ENCODE measurements around the gene ART1.
"Not testable (repeated sequence)": the region's sequence is repeated elsewhere in the genome, so short reads cannot be mapped to it uniquely, and the experiment has no call there.

Gene ART1, protein sequence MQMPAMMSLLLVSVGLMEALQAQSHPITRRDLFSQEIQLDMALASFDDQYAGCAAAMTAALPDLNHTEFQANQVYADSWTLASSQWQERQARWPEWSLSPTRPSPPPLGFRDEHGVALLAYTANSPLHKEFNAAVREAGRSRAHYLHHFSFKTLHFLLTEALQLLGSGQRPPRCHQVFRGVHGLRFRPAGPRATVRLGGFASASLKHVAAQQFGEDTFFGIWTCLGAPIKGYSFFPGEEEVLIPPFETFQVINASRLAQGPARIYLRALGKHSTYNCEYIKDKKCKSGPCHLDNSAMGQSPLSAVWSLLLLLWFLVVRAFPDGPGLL

DNA sequence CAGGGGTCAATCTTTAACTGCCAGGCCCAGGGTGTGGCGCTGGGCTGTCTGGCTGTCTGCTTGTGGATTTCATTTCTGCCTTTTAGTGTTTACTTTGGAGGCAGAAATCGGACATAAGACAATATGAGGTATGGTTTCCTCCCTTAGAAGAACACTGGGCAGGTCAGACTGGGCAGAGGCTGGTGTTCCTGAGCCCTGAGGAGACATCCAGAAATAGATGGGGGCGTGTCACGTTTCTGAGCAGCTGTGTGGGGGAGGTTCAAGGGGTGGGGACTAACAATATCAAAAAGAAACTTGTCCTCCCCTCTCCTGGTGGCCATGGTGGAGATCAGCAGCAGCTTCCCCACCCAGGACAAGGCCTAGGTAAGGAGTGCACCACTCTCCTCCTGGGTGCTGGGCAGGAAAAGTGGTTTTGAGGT, at the start of gene ART1:
ART1 (plus strand) TSS at position 312 of the 419 bp plus-strand sequence. CDS start 14,086 bp downstream, outside the sequence.
- no peak for DNase-seq

DNA sequence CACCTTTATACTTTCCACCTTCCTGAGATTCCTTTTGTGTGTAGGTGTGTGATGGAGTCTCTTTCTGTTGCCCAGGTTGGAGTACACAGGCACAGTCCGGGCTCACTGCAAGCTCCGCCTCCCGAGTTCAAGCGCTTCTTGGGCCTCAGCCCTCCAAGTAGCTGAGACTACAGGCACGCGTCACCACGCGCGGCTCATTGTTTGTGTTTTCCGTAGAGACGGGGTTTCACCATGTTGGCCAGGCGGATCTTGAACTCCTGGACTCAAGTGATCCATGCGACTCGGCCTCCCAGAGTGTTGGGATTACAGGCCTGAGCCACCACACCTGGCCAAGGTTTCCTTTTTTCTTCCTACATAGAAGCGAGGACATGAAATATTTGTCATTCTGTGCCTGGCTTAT, 47.2 kb upstream of the ART1 start:
- DNase-seq = not testable (repeated sequence)

DNA sequence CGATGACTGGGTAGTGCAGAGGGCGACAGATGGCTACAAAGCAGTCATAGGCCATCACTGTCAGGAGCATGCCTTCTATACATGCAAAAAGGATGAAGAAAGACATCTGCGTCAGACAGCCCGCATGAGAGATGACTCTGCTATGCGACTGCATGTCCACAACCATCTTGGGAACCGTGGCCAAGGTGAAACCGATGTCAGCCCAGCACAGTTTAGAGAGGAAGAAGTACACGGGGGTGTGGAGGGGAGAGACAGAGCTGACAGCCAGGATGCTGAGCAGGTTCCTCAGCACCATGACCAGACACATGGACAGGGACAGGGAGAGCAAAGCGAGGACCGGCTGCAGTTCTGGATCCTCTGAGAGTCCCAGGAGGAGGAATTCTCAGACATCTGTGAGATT, 44.7 kb upstream of the ART1 start:
- DNase-seq = not testable (repeated sequence)

DNA sequence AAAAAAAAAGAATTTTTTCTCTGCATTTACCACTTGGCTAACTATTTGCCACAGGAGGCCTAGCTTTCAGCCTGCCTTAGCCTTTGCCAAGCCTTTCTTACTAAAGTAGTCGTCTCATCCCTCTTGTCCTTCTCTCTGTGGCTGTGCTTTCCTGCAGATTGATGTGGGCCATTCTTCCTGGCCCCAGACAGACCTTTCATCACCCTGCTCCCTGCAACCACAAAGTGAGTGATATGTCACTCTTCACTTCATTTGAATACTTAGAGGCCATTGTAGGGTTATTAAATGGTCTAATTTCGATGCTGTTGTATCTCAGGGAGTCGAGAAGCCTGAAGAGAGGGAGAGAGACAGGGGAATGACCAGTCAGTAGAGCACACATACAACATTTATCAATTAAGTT, 40.8 kb upstream of the ART1 start:
- no peak for DNase-seq

DNA sequence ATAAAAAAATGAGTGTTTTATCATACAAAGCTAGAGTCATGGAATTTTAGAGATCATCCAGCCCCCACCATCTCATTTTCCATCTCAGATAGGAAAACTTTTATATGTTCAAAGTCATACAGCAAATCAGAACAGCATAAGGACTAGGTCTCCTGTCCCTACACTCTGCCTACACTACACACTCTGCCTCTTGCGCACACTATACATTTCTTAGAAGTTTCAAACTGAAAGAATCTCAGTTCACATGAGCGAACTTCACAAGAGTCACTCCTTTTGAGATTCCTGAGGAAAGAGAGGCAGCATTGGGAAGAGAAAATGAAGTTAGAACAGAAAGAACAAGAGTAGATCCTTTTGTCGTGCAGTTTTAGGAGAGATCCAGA, 39.7 kb upstream of the ART1 start:
- no peak for DNase-seq

DNA sequence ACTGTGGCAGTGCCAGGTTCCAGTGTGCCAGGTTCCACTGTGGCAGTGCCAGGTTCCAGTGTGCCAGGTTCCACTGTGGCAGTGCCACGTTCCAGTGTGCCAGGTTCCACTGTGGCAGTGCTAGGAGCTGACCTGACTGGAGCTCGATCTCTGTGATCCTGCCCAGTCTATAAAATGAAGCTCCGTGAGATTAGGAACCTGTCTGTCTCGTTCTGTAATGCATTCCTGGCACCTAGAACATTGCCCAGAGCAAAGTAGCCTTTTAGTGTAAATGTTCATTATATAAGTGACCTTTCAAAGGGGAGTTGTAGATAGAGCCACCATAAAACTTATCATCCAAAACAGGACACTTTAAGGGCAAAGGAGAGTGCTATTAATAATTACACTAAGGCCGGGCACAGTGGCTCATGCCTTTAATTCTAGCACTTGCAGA, 39.1 kb upstream of the ART1 start:
- no peak for DNase-seq

DNA sequence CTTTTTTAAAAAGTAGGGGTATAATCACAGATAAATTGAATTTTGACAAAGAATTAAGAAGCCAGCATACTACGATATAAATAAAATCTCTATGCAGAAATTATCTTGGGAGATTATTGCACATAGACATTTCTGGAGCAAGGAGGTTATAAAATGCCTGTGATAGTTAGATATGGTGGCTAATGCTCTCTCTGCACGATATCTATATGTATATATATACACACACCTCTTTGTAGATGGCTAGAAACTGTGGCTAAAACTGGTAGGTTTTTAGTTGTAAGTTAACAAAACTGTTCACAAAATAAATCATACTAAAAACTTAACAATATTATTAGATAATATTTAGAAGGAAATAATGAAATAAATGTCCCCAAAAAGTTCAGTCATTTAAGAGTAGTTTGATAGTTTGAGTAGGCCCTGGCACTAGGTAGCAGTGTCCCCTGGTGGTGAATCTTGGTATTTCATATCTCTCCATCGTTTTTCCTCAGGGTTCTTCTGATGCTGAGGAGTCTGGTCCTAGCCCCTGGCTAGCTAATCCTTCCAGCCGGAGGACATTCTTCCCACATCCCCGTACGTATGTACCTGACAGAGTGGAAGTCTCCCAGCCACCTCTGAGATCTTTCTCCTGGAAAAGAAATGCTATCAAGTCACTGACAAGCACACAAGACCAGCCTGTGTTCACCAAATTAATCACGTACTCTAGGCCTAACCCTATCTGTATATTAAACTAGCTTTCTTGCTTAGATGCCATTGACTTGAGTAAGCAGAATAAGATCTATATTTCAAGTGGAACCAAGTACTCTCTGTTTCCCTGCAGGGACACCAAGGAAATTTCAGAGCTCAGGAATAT, 35.3 kb upstream of the ART1 start:
- DNase-seq = peak; percentile 55

DNA sequence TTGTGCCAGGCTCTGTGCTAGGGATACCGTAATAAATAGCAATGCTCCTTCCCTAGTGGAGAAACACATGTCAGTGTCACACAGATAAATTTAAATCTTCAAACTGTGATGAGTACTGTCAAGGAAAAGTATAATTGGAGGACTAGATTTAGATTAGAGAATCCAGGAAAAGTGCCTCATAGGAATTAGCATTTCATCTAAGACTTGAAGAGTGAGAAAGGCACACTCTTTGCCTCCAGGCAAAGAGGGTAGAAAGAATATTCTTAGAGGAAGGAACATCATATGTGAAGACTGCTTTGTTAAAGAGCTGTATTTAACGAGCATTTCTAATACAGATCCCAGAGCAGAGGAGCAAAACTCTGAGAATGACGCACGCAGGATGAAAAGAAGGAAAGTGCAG, 34.1 kb upstream of the ART1 start:
- DNase-seq = no peak

DNA sequence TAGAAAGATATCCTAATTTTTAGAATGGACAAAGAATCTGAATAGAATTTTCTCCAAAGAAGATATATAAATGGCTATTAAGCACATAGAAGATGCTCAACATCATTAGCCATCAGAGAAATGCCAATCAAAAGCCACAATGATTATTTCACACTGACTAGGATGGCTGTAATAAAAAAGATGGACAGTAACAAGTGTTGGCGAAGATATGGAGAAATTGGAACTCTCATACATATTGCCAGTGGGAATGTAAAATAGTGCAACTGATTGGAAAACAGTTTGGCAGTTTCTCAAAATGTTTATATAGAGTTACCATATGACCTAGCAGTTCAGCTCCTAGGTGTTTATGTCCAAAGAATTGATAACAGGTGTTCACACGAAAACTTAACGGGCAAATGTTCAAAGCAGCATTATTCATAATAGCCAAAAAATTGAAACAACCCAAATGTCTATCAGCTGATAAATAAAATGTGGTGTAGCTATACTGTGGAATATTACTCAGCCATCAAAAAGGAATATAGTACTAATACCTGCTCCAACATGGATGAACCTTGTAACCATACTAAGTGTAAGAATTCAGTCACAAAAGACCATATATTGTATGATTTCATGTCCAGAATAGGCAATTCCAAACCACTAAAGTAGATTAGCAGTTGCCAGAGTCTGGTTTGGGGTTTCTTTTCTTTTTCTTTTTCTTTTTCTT, 32.8 kb upstream of the ART1 start:
- DNase-seq = no peak

DNA sequence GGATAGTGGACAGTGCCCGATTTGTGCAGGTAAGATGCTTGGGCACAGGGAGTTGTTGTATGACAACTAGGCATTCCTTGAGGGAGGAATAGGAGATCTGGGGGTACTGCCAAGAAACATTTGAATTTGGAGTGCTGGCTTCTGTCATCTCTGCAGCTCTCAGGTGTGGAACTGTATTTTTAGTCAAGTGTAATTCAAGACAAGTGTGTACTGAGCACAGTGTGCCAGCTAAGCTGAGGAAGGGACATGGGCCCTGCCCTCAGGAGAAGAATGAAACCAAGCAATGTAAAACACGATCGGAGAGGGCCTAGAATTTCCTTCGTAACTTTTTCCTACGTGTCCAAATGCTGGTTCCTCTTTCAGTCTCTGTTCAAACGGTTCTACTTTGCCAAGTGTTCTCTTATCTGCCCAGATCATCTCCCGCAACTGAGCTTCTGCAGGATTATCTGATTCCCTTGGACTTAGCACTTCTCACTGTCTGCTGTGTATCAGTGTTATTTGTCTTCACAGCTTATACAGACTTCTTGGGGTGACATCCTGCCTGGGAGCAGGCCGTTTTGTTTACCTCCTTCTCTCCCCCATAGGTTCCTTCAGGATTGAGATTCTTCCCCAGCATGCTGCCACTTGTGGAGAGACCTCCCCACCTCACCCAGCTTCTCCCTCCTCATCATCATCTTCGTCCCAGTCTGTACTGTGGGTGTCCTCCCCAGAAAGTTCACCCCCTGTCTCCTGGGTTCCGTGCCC, 30.8 kb upstream of the ART1 start:
- no peak for DNase-seq

DNA sequence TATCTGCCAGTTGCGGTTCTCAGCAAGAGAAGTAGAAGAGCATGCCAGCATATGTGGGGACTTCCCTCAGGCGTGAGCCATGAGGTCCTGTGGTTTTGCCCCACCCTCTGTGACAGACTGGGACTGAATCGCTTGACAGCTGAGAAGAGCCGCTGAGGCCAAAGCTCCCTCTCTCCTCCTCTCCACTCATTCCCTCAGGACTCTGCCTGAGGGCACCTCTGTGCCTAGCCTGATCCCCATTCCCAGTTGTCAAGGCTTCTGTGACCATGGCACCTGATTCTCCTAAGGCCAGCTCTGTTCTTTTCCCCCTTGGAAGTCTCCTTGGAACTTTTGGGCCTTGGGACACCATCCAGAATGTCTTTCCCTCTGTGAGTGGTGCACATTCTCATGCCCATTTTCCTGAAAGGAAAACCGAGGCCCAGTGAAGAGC, 30.2 kb upstream of the ART1 start:
- DNase-seq = peak; percentile 51

DNA sequence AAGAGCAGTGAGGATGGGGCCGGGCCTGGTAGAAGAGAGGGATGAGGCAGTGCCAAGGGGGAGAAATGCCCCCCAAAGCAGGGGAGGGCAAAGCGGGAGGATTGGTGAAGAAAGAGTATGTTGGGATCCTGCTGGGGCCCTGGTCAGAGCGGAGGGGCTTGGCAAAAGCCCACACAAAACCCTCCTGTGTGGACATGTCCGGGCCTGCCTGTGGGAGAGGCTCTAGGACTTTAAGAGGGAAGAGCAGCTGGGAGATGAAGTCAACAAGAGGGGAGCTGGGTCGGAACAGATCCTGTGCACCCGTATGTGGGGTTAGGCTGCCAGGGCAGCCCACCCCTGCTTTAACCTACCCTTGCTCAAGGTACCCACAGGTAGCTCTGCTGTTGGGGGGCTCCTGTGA, 28.9 kb upstream of the ART1 start:
- DNase-seq = no peak

DNA sequence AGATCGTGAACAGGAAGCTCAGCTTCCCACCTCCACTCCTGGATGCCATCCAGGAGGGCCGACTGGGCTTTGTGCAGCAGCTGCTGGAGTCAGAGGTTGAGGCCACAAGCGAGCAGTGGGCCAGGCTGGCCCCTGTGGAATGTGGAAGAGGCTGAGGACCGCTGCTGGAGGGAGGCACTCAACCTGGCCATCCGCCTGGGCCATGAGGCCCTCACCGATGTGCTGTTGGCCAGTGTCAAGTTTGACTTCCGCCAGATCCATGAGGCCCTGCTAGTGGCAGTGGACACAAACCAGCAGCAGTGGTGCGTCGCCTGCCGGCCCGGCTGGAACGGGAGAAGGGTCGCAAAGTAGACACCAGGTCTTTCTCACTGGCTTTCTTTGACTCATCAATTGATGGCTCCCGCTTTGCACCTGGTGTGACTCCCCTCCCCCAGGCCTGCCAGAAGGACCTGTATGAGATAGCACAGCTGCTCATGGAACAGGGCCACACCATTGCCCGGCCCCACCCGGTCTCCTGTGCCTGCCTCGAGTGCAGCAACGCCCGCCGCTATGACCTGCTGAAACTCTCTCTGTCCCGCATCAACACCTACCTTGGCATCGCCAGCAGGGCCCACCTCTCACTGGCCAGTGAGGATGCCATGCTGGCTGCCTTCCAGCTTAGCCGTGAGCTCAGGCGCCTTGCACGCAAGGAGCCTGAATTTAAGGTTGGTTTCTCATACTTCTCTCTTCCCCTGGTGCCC, 28.0 kb upstream of the ART1 start:
- no peak for DNase-seq

DNA sequence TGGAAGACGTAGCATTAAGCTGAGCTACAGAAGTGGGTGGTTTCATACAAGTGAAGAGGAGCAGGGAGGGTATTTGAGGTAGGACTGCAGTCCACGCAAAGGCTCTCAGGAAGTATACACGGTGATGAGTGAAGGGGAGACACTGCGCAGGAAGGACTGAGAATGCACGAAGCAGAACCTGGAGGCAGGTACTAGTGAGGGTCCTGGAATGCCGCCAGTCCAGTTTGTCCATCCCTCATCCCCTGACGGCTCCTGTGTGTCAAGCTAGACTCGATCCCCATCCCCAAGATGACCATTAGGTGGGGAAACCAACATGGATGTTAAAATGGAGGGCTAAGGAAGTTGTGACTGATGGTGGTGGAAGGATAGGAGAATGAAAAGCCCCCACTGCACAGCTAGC, 26.9 kb upstream of the ART1 start:
- no peak for DNase-seq

DNA sequence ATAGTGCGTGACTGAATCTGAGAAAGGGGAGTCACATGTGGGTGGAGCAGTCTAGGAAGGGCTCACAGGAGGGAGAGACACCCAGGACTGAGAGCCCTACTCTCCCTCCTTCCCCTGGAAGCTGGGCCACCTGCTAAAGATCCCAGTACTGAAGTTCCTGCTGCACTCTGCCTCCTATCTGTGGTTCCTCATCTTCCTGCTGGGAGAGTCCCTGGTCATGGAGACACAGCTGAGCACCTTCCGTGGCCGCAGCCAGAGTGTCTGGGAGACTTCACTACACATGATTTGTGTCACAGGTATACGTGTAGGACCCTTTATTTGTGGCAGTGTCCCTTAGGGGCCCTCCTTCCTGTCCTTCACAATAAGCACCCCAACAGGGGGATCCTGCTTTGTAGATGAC, 22.4 kb upstream of the ART1 start:
- no peak for DNase-seq

DNA sequence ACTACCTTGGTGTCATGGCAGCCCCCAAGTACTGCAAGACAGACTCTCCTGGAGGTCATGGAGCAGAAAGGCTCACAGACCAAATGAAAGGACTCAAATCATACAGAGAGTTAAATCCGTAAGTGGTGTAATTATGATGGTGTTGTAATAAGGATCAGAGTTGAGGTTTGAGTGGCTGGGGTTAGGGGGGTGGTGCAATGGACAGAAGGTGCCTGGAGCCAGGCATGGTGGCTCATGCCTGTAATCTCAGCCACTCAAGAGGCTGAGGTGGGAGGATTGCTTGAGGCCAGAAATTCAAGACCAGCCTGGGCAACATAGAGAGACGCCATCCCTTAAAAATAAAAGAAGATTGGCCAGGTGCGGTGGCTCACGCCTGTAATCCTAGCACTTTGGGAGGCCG, 21.8 kb upstream of the ART1 start:
- DNase-seq = no peak

DNA sequence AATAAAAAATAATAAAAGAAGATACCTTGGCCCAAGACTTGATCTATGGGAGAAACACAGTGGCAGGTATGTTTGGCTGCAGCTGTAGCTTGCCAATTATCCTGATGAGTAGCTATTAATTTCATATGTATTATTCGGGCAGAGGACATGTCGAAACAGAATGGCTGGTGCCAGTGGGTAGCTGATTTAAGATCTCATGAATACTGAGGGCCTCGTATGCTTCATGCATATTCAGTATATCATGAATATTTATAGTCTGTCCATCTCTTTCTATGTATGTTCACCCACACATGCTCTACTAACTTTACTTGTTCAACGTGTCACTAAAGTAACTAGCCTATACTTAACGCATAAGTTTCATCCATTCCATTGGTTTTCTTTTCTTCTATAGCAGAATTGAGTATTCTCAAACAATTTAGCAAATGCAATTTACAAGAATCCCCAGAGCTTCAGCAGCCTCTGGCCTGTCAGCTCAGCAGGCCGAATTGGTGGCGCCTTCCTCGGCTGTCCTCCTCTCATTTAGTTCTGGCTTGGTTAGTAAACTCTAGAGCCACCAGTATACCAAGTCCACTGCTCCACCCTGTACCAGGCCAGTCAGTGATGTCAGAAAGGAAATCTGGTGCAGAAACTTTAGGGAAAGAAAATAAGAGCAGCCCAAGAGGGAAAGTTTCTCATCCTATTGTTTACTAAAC, 21.0 kb upstream of the ART1 start:
- DNase-seq = no peak

DNA sequence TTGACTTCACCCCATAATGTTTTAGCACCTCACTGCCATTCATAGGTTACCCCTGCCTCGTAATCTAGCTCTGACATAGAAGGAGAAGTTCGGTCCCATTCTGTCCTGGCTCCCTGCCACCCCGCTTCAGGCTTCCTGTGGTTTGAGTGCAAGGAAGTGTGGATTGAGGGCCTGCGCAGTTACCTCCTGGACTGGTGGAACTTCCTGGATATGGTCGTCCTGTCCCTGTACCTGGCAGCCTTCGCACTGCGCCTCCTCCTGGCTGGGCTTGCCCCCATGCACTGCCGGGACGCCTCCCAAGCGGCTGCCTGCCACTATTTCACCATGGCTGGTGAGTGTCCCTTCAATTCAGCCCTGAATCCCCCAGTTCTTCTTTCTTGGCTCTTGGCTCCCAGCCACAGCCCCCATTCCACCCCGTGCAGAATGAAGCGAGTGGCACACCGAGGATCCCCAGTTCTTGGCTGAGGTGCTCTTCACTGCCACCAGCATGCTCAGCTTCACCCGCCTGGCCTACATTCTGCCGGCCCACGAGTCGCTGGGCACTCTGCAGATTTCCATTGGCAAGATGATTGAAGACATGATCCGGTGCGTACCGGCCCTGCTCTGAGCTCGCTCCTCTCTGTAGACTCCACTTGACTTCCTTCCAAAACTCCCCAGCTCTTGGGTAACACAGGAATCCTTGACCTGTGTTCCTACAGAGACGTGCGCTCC, 18.5 kb upstream of the ART1 start:
- no peak for DNase-seq

DNA sequence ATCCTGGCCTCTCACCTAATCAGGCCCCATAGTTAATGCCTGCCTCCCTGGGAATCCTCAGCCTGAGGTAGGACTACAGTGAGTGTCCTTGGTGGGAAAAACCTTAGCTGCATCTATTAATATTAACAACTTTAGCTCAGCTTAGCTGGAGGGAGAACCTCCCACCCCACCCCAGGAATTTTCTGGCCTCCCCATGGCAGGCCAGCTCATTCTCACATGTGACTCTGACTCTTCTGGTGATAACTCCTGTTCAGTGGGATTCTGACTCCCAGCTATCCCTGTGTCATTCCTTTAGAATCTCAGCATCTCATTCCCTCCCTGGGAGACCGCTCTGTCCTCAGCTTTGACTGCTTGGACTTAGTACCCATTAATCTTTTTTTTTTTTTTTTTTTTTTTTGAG, 17.6 kb upstream of the ART1 start:
- no peak for DNase-seq

DNA sequence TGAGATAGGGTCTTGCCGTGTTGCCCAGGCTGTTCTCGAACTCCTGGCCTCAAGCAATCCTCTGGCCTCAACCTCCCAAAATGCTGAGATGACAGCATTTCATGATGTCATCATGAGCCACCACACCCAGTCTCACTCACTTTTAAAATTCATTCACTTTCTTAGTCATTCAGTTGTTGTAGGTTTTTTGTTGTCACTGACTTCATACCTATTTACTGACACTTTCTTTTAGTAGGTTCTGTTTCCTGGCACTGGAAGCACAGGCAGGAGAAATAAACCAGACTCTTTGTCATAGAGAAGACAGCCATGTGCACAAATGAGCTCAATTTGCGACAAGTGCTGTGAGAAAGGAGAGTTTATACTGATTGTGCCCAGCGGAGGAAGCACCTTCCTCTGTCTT, 13.6 kb upstream of the ART1 start:
- DNase-seq = no peak
